ENCODE data around the gene PCCA. TPM values are rescaled to one million over a fixed set of nuclear protein-coding genes. Genes with fewer than 3 reads are reported as not detected.
A peak's percentile ranks its signal among the peaks of the same experiment; 100 is the strongest.

The PCCA gene
- total and polyA plus RNA-seq, 2 donors (not counting 3 experiments of a cell fraction or from before 2014, with no cell fraction given) = 5.7 to 20.2 TPM

DNA sequence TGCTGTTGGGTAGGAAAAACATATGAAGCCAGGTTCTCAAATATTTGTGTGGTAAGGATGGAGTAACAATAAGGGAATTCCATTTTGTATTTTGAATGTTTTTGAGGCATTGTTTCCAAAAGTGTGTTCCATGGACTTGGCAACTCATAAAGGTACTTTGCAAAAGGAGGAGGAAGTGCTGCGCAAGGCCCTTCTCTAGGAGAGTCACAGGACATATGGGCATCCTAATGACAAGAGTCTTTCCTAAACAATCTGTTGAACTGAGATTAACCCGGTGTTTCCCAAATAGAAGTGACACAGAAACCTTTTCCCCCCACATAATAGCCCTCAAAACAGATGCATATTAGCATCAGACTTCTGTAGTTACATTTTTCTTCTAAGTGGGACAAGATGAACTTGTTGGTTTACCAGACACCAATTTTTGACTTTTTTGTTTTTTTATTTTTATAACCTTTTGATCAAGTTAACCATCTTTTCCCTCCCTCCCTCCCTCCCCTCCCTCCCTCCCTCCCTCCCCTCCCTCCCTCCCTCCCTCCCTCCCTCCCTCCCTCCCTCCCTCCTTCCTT, 209.3 kb downstream of the PCCA start:
- dilution Hi-C loops (cut with MboI; ENCODE audit: extremely low pct_ligation_motif_present, low sequenced_read_pairs) (no loop called here), intact Hi-C loops (cut with micrococcal nuclease) (no loop called here)
- H3K9me1 ChIP-seq (replicated peaks; ENCODE audit: control insufficient read depth, extremely low read depth, insufficient read depth, low read length) = no peaks in the 10 kb centered on the region
- no peaks in the 10 kb centered on the region for H3K79me2 ChIP-seq (ENCODE audit: control insufficient read depth, insufficient read depth, low read length)
- no TSS peak for BruUV-seq (replicated peaks)
- no peaks in the 10 kb centered on the region for H3K9me3 ChIP-seq (replicated peaks; ENCODE audit: control insufficient read depth, insufficient read depth, low read length)
- no peaks in the 10 kb centered on the region for H3K36me3 ChIP-seq (ENCODE audit: control insufficient read depth in 2 of 2, extremely low read depth in 1 of 2, insufficient read depth in 2 of 2, low read length in 2 of 2)
- H3K9ac ChIP-seq (replicated peaks; ENCODE audit: extremely low read depth, insufficient read depth, low read length) = no peak overlapping the region
- H2AFZ ChIP-seq (ENCODE audit: low read depth, low read length) = no peak overlapping the region
- H3K4me3 ChIP-seq (replicated peaks in 1 of 3; ENCODE audit: insufficient read depth in 1 of 3, low read depth in 1 of 3, low read length in 3 of 3) = no peak overlapping the region
- no peak for FAIRE-seq
- H3K4me2 ChIP-seq (ENCODE audit: insufficient read depth, low read length) = no peak overlapping the region
- DNase-seq (ENCODE audit: low read depth, low spot score) = peak; percentile 48
- ChIA-PET CTCF (interaction anchor here (0.9 to 2.6 kb wide), 7 partner anchors 11 to 256 kb away, joined by 3 to 8 read pairs (median 4); no protein-coding TSS in a partner anchor), POLR2A (no interaction called here)
- no peak overlapping the region for H3K27ac ChIP-seq (ENCODE audit: insufficient read depth, low read depth, low read length)
- H3K27me3 ChIP-seq (ENCODE audit: control insufficient read depth in 2 of 2, insufficient read depth in 2 of 2, low read length in 2 of 2) = no peaks in the 10 kb centered on the region
- H4K20me1 ChIP-seq (replicated peaks; ENCODE audit: control insufficient read depth, extremely low read depth, insufficient read depth, low read length) = no peaks in the 10 kb centered on the region
- TF ChIP-seq EZH2 (IDR thresholded peaks at IDR 0.05; ENCODE audit: borderline replicate concordance, low read depth, low read length, severe bottlenecking) (no peak), FOS (IDR thresholded peaks at IDR 0.05; ENCODE audit: borderline replicate concordance, insufficient read depth, low read length) (no peak), POLR2AphosphoS5 (IDR thresholded peaks at IDR 0.05; ENCODE audit: insufficient read depth, low read depth, low read length) (no peak), MYC (IDR thresholded peaks at IDR 0.05; ENCODE audit: low read depth, low read length) (no peak), GATA2 (IDR thresholded peaks at IDR 0.05; ENCODE audit: insufficient read depth, insufficient read length, low read depth, low read length) (no peak), JUN (IDR thresholded peaks at IDR 0.05; ENCODE audit: borderline replicate concordance, insufficient read depth, insufficient read length, low read depth) (no peak), POLR2A (IDR thresholded peaks at IDR 0.05; ENCODE audit: low read depth, low read length) (no peak)
- TF ChIP-seq, protein P1, sequence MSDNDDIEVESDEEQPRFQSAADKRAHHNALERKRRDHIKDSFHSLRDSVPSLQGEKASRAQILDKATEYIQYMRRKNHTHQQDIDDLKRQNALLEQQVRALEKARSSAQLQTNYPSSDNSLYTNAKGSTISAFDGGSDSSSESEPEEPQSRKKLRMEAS (IDR thresholded peaks at IDR 0.05; ENCODE audit: insufficient read depth, insufficient read length) = no peak
- TF ChIP-seq, protein P2, sequence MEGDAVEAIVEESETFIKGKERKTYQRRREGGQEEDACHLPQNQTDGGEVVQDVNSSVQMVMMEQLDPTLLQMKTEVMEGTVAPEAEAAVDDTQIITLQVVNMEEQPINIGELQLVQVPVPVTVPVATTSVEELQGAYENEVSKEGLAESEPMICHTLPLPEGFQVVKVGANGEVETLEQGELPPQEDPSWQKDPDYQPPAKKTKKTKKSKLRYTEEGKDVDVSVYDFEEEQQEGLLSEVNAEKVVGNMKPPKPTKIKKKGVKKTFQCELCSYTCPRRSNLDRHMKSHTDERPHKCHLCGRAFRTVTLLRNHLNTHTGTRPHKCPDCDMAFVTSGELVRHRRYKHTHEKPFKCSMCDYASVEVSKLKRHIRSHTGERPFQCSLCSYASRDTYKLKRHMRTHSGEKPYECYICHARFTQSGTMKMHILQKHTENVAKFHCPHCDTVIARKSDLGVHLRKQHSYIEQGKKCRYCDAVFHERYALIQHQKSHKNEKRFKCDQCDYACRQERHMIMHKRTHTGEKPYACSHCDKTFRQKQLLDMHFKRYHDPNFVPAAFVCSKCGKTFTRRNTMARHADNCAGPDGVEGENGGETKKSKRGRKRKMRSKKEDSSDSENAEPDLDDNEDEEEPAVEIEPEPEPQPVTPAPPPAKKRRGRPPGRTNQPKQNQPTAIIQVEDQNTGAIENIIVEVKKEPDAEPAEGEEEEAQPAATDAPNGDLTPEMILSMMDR (IDR thresholded peaks at IDR 0.05; ENCODE audit: extremely low read depth in 1 of 2, insufficient read depth in 1 of 2, low read depth in 1 of 2, low read length in 2 of 2) = no peak
- peaks cover 7% of the 10 kb centered on the region for H3K4me1 ChIP-seq (ENCODE audit: control insufficient read depth, extremely low read depth, insufficient read depth, low read length)
